B cell (primary cell): ENCODE data around the gene DMPK. TPM values are rescaled to one million over a fixed set of nuclear protein-coding genes. Genes with fewer than 3 reads are reported as not detected.

ENCODE experiments used
- ATAC-seq: fragments of 200-7000 bp; cut with Tn5 transposase; one replicate; pipeline ENCODE4 v1.10.0; 2021; ENCODE audit warnings: low read depth, mild to moderate bottlenecking, moderate number of reproducible peaks, moderate library complexity
- CTCF ChIA-PET: fragments of 350-600 bp; sonication (Branson Sonifier 250); formaldehyde crosslinking; loops from one replicate; lab custom pipeline; 2021; ENCODE audit warnings: antibody characterized with exemption, inconsistent platforms; lab: Charles Lee
- POLR2A ChIA-PET: fragments of 350-600 bp; sonication (Branson Sonifier 250); formaldehyde crosslinking; loops from one replicate; lab custom pipeline; 2021; ENCODE audit warnings: antibody characterized with exemption; lab: Charles Lee
- DNase-seq: peaks from one replicate; pipeline ENCODE4 v3.0.0; 2013
- H2AFZ ChIP-seq: 2 replicates; pipeline ENCODE4 v1.6.1; 2012; ENCODE audit warnings: mild to moderate bottlenecking, low read depth, low read length; ENCODE audit not compliant: insufficient read depth, poor library complexity, severe bottlenecking
- H3K27ac ChIP-seq, 2 donors: 1 replicate in 1 of 2; 2 replicates in 1 of 2; pipeline ENCODE4 v1.5.1; 2012 to 2013; ENCODE audit warnings: low read length in 2 of 2, mild to moderate bottlenecking in 2 of 2, moderate library complexity in 1 of 2
- H3K27me3 ChIP-seq, 4 experiments: fragments of 200-600 bp in 1 of 4; sonication (generic) in 1 of 4; replicated peaks in 1 of 4; 1 replicate in 2 of 4; 2 replicates in 2 of 4; pipeline versions ENCODE4 v1.6.1 to v1.7.0; 2013 to 2016; ENCODE audit warnings: low read length in 3 of 4, mild to moderate bottlenecking in 2 of 4, mixed read lengths in 1 of 4, moderate library complexity in 1 of 4; ENCODE audit not compliant: insufficient read depth in 4 of 4, control insufficient read depth in 3 of 4; ENCODE audit errors: control extremely low read depth in 1 of 4
- H3K36me3 ChIP-seq, 2 experiments: replicated peaks in 1 of 2; 1 replicate in 1 of 2; 2 replicates in 1 of 2; pipeline versions ENCODE4 v1.6.1 to v1.7.1; 2013; ENCODE audit warnings: low read length in 1 of 2; ENCODE audit not compliant: insufficient read depth in 2 of 2, control insufficient read depth in 1 of 2; ENCODE audit errors: control extremely low read depth in 1 of 2, extremely low read depth in 1 of 2
- H3K4me1 ChIP-seq, 2 donors: fragments of 200-600 bp in 1 of 2; sonication (generic) in 1 of 2; 1 replicate in 1 of 2; 2 replicates in 1 of 2; pipeline versions ENCODE4 v1.5.1 to v1.6.1; 2013 to 2017; ENCODE audit warnings: low read length in 2 of 2; ENCODE audit not compliant: control insufficient read depth in 2 of 2, insufficient read depth in 2 of 2
- H3K4me2 ChIP-seq: replicated peaks from 2 replicates; pipeline ENCODE3; 2012; ENCODE audit warnings: mild to moderate bottlenecking, low read depth, low read length; ENCODE audit not compliant: poor library complexity, severe bottlenecking
- H3K4me3 ChIP-seq, 5 experiments: fragments of 200-600 bp in 1 of 5; sonication (generic) in 1 of 5; 1 replicate in 3 of 5; 2 replicates in 2 of 5; pipeline versions ENCODE4 v1.5.1 to v1.7.0; 2011 to 2016; ENCODE audit warnings: low read length in 4 of 5, mild to moderate bottlenecking in 4 of 5, low read depth in 2 of 5, control low read depth in 1 of 5, moderate library complexity in 1 of 5; ENCODE audit not compliant: insufficient read depth in 1 of 5; ENCODE audit errors: control extremely low read depth in 1 of 5, extremely low read depth in 1 of 5
- H3K79me2 ChIP-seq: fragments of 200-600 bp; sonication (generic); one replicate; pipeline ENCODE4 v1.6.0; 2016; ENCODE audit warnings: low read length; ENCODE audit not compliant: control insufficient read depth, insufficient read depth
- H3K9ac ChIP-seq: fragments of 200-600 bp; sonication (generic); 2 replicates; pipeline ENCODE4 v1.6.1; 2017; ENCODE audit warnings: mild to moderate bottlenecking, low read length, moderate library complexity
- H3K9me3 ChIP-seq, 3 donors: one replicate each; pipeline versions ENCODE4 v1.6.1 to v1.7.1; 2013; ENCODE audit warnings: low read length in 2 of 3; ENCODE audit not compliant: control insufficient read depth in 2 of 3, insufficient read depth in 1 of 3; ENCODE audit errors: control extremely low read depth in 1 of 3
- H4K20me1 ChIP-seq: 2 replicates; pipeline ENCODE4 v1.6.0; 2012; ENCODE audit warnings: mild to moderate bottlenecking, low read length; ENCODE audit not compliant: insufficient read depth, control insufficient read depth, poor library complexity, severe bottlenecking
- H3K27ac Mint-ChIP-seq: one replicate; pipeline ENCODE4 v1.8.0; 2021; ENCODE audit warnings: mixed read lengths
- H3K27me3 Mint-ChIP-seq: one replicate; pipeline ENCODE4 v1.8.0; 2021; ENCODE audit warnings: mixed read lengths
- H3K4me1 Mint-ChIP-seq: one replicate; pipeline ENCODE4 v1.8.0; 2021; ENCODE audit warnings: mixed read lengths
- H3K4me3 Mint-ChIP-seq: one replicate; pipeline ENCODE4 v1.8.0; 2021; ENCODE audit warnings: mixed read lengths
- H3K9me3 Mint-ChIP-seq: one replicate; pipeline ENCODE4 v1.8.0; 2022; ENCODE audit warnings: mixed read lengths; ENCODE audit not compliant: insufficient read depth
- CTCF ChIP-seq: fragments of 200-600 bp; IDR thresholded peaks from one replicate; pipeline ENCODE4 v1.8.0; 2022; ENCODE audit warnings: antibody characterized with exemption, mild to moderate bottlenecking
- EZH2 ChIP-seq: IDR thresholded peaks from 2 replicates; pipeline ENCODE4 v1.6.1; 2012; ENCODE audit warnings: borderline replicate concordance, low read depth, mild to moderate bottlenecking, moderate library complexity, low read length; ENCODE audit not compliant: insufficient read depth, poor library complexity, severe bottlenecking
- WGBS: methylation state at CpG from one replicate; pipeline ENCODE4 v1.1.5; 2013; ENCODE audit warnings: missing lambda C conversion rate; ENCODE audit not compliant: insufficient coverage; 5-methylcytosine and 5-hydroxymethylcytosine counted together
- intact Hi-C: fragments of 100-400 bp; cut with micrococcal nuclease; formaldehyde crosslinking; loops from one replicate; pipeline ENCODE4 v1.10.0; 2022
- polyA plus RNA-seq: library from polyadenylated mRNA; depleted of rRNA; stranded (reverse); fragments of >200 nt; gene quantifications from 2 replicates; pipeline ENCODE4 v1.2.3, GENCODE V29; 2012
- total RNA-seq, 2 donors: library from RNA; stranded (reverse); fragments of 120-200 nt in 1 of 2; gene quantifications; 1 replicate in 1 of 2; 2 replicates in 1 of 2; pipeline versions ENCODE4 v1.2.3 to v1.2.4, GENCODE V29; 2013 to 2022

DMPK gene
- total and polyA plus RNA-seq, 2 donors (not counting 1 experiment from before 2014, with no cell fraction given): 28.7 to 58.3 TPM

- TF ChIP-seq EZH2 (no peak), CTCF (peak; percentile 96)
- Mint-ChIP-seq H3K27ac (peak overlapping the region; percentile 86), H3K27me3 (no peaks in the 10 kb centered on the region), H3K4me1 (peaks cover 29% of the 10 kb centered on the region), H3K9me3 (no peaks in the 10 kb centered on the region), H3K4me3 (peak overlapping the region; percentile 90)
- Histone ChIP-seq H3K4me1 (peaks cover 12 to 32% of the 10 kb centered on the region in 2 donors), H2AFZ (peak overlapping the region; percentile 93), H3K9me3 (peaks cover 0 to 3% (median 0%) of the 10 kb centered on the region in 3 donors), H3K36me3 (no peaks in the 10 kb centered on the region), H3K4me2 (peak overlapping the region; percentile 96), H3K79me2 (no peaks in the 10 kb centered on the region), H3K4me3 (peak overlapping the region in 4 of 5 experiments; percentile 71 to 88 (median 82)), H3K9ac (peak overlapping the region; percentile 78), H3K27me3 (peaks cover 0 to 28% (median 8%) of the 10 kb centered on the region in 4 experiments), H3K27ac (peak overlapping the region; percentile 29 to 56), H4K20me1 (no peaks in the 10 kb centered on the region)
- WGBS: 3% methylated on average over 79 of the region's 79 CpGs
- intact Hi-C loops: loop anchor here (1.0 kb wide), 5 partner anchors 9 to 225 kb away; partner anchors contain the start of genes CCDC61 and SYMPK
- DNase-seq (peak; percentile 95), ATAC-seq (peak; percentile 68)
- ChIA-PET CTCF (interaction anchor here (0.6 to 8.3 kb wide), 17 partner anchors 9 to 278 kb away, joined by 3 to 302 read pairs (median 8); partner anchors contain the start of genes CCDC61, DMWD, FOXA3 and QPCTL), POLR2A (interaction anchor here (0.6 to 3.9 kb wide), 9 partner anchors 12 to 301 kb away, joined by 3 to 23 read pairs (median 4); partner anchors contain the start of genes DMPK, DMWD, FBXO46 and SYMPK)
These were observed 11.8 kb downstream of the DMPK start for GRCh38 chr19:45770192-45771101.
